Hippocampal formation (tissue), 2 donors: ENCODE measurements around the gene SLC22A15.
"Not testable (repeated sequence)": the region's sequence is repeated elsewhere in the genome, so short reads cannot be mapped to it uniquely, and the experiment has no call there.

Experiments used
- DNase-seq, 2 donors: peaks; one replicate each; lab custom pipeline; 2025; lab: John Stamatoyannopoulos, UW

SLC22A15 gene

DNA sequence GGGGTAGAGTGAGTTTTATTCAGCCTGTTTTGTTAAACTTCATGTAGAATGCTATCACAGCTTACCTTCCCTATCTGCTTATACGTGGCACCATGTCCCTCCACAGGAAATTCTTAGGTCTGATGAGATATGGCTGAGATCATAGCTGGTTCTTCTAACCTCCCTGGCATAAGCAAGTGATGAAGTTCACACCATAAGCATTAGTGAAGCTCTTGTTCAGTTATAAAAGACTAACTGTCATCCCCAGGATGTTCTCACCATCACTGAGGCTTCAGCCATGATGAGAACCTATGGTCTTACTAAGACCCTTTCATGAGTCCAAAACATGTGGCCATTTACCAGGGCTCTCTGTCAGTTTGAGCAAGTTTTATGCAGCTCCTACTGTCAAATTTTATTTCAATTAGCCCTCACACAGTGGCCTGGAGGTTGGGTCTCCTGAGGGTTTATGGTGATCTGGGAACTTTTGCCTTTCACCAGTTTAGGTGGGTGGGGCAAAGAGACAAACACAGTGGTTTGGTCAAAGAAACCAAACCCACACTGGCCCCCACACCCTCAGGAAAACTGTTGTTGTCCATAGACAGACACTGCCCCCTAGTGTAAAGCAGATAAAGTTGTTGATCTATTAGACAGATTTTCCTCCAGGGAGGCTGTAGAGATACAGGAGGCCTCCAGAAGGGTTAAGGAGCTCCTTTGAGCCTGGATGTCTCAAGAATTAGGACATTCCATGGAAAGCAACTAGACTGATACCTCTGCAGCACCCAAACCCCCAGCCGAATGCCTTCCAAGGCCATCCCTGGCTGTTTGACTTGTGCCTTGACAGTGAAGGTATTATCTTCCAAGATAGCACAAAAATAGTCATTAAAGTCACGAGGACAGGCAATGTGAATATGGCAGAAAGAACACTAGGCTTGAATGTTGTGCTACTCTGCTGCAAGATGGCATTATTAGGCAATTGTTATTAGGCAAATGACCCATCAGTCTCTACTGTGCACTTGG, 5.0 kb downstream of the SLC22A15 start:
- DNase-seq, result peak in 1 of 2 donors; percentile 55

DNA sequence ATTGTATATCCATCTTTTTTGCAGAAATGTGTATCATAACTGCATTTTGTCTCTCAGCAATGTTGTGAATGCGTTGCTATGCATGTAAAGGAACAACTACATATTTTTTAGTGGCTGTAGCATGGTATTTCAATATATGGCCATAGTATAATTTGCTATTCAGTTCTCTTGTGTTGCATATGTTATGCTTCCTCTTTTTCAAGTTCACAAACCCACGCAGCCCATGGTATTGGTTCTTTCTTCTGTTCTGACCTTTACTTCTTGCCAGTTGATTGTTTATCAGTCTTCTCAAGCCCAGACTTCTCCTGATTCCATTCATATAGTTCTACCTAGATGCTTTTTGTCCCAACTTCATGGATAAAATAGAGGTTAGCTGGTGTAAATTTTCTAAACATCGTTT, 6.1 kb downstream of the SLC22A15 start:
- DNase-seq, result no peak

DNA sequence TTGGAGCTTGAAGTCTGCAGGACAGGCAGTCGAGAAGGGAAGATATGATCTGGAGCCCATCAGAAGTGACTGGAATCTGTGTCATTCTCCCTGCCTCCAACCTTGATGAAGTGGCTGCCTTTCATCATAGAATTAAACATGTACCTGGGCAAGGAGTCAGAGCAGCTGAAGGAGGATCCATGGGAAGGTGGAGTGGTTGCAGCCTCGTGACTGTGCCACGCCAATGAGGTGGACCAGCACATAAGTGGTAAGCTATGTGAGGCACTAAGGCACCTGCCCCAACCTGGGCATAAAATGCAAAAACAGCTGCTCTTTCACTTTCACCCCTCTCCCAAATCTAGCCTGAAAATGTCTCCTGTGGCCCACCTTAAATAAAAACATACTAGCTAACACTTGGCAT, 7.3 kb downstream of the SLC22A15 start:
- no peak for DNase-seq

DNA sequence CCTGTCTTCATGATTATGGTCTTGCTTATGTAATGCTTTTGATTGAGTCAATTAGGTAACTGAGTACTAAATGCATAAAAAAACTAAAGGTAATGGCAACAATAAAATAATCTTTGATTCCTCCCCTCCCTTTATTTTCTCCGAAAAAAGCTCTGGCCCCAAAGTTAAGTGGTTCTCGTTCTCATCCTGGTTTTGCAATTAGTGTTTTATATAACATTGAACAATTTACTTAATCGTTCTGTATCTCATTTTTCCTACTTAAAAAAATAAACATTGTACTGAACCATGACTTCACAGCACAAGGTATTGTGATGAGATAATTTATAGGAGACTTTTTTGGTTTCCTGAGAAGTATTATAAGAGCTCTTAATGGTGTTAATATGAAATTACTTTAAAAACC, 11.3 kb downstream of the SLC22A15 start:
- no peak for DNase-seq

DNA sequence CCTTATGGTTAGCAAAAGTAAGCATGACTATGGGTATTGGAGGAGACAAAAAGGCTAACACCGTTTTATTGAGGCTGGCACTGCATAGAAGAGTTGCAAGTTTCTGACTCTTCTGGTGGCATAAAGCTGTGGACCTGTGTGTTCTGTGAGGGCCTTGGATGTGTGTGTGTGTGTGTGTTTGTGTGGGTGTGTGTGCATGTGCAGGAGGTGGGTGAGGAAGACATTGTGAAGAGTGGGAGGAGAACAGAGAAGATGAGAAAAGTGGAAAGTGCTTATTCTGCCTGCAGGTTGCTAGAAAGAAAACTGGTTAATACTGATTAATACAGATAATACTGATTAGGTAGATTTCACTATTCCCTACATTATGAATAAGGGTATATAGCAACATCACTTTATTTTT, 12.6 kb downstream of the SLC22A15 start:
- no peak for DNase-seq

DNA sequence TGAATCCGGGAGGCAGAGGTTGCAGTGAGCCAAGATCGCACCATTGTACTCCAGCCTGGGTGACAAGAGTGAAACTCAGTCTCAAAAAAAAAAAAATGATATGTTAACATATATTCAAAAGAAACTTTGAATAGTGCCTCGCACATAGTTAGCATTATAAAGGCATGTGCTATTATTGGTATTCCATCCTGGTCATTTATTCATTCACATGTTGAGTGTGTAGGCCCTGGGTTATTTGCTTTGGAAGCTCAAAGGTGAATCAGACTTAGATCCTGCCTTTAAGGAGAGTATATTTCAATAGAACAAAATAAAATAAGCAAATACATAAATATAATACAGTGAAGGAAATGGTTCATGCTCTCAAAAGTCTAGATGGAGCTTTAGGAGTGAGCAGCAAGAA, 13.4 kb downstream of the SLC22A15 start:
- DNase-seq, result no peak

DNA sequence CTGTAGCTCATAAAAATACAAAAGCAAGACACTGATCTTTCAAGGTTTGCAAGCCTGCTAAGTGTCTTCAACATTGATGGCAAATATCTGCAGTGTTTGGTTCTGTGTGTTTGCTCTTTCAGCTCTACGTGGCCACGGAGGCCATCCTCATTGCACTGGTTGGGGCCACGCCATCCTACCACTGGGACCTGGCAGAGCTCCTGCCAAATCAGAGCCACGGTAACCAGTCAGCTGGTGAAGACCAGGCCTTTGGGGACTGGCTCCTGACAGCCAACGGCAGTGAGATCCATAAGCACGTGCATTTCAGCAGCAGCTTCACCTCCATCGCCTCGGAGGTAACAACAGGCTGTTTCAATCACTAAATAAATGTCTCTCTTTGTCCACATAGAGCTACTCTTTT, 15.6 kb downstream of the SLC22A15 start:
- no peak for DNase-seq

DNA sequence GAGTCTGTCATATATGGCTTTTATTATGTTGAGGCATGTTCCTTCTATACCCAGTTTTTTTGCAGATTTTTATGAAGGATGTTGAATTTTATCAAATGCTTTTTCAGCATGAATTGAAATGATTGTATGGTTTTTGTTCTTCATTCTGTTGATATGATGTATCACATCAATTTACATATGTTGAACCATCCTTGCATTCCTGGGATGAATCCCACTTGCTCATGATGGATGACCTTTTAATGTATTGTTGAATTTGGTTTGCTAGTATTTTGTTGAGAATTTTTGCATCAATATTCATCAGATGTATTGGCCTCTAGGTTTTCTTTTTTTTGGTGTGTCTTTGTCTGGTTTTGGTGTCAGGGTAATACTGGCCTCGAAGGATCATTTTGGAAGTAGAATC, 21.6 kb downstream of the SLC22A15 start:
- DNase-seq, result not testable (repeated sequence)

DNA sequence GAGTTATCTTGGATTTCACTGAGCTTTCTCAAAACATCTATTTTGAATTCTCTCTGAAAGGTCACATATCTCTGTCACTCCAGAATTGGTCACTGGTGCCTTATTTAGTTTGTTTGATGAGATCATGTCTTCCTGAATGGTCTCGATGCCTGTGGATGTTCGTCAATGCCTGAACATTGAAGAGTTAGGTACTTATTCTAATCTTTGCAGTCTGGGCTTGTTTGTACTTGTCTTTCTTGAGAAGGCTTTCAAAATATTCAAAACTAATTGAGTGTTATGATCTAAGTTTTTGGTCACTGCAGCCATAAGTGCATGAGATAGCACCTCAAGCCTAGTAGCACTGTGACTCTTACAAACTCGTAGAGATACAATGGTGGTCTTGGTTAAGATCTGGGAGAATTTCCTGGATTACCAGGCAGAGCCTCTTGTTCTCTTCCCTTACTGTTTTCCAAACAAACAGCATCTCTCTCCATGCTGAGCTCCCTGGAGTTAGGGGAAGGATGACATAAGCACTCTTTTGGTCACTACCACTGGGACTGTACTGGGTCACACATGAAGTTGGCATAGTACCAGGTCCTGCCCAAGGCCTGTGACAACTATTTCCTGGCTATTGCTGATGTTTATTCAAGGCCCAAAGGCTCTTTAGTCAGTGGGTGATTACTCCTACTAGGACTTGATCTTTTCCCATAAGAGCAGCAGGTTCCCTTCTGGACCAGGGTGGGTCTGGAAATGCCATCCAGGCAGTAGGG, 25.6 kb downstream of the SLC22A15 start:
- DNase-seq, result no peak

DNA sequence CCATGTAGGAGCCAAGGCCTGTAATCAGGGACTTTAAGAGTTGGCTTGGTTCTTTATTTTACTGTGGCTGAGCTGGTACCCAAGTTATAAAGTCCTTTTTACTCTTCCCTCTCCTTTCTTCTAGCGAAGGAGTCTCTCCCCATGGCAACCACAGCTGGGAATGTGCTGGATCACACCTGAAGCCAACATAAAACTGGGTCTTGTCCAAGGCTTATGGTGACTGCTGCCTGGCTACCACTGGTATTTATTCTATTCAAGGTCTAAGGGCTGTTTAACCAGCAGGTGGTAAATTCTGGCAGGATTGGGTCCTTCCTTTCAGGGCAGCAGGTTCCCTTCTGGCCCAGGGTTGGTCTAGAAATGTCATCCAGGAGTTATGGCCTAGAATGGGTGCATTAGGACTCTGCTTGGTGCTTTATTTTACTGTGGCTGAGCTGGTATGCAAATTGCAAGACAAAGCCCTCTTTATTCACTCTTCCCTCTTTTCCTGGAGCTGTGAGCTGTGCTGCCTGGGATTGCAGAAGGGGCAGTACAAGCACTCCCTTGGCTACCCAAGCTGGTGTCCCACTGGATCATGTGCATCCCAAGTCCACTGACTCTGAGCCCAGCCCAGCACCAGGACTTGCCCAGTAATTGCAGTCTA, 26.6 kb downstream of the SLC22A15 start:
- peak; percentile 68 to 89 for DNase-seq

DNA sequence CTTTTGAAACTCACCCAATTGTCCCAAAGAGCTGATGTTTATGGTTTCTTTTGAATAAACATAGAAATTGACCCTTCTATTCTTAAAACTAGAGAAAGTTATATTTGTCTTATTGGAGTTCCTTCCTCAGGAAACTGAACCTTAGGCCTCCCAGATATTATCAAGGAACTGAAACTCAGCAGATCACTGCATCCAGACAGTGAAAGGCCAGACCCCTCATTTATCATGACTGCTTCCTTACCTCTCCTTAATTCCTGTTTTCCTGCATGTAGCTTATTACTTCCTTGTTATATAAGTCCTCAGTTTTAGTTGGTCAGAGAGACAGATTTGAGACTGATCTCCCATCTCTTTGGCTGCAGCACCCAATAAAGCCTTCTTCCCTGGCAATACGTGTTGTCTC, 27.5 kb downstream of the SLC22A15 start:
- DNase-seq, result no peak

DNA sequence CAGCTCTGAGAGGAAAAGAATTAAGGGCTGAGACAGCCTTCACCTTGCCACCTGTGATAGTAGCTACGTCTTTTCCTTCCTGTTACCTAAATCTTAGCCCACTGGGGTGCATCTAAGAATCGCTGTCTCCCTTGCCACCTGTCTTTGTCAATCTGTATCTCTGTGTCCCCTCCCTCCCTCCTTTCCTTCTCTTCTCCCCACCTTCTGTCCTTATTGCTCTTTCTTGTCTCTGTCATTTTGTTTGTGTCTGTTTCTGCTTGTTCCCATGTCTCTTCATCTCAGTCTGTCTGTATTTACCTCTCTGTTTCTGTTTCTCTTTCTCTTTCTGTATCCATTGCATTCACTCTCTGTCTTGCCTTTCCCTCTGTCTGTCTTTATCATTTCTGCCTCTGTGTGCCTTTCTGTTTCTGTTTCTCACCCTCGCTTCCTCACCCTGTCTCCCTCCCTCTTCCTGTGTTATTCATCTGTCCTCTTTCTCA, 30.2 kb downstream of the SLC22A15 start:
- no peak for DNase-seq

DNA sequence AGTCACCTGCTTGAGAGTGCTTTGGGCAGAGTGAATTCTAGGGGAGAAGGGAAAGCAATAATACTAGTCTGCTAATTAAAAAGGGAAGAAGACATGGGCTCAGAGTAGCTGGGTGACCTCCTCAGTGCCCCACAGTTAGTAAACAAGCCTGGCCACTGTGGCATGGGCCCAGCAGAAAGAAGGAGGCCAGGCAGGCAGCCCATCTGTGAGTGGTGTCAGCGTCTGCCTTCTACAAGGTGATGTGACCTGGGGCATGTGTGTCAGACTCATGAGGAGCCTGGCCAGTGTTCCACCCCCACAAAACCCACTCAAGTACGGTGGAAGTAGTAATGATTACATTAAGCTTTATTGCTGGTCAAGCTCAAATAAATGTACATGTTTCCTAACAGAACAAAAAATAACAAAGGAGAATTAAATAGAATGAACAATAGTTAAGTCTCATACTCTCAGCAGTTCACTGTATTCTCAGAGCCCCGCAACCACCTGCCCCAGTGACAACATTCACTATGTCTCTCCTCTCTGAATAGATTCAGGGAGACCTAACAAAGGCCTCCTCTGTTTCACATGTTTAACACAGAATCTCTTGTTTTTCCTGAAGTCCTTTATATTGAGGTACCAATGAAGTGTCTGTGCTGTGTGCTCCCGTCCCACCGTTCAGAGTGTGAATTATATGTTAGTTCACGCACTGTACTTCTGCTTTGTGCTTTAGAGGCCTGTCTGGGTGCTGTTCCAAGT, 32.5 kb downstream of the SLC22A15 start:
- peak; percentile 55 to 78 for DNase-seq

DNA sequence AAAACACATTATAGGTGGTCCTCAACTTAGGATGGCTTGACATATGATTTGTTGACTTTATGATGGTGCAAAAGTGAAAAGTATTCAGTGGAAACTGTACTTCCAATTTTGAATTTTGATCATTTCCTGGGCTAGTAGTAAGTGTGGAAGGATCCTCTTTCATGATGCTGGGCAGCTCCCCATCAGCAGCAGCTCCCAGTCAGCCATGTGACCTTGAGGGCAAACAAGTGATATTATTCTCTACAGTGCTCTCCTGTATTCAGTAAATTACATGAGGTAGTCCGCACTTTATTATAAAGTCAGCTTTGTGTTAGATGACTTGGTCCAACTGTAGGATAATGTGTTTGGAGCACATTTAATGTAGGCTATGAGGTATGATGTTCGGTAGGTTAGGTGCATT, 36.4 kb downstream of the SLC22A15 start:
- DNase-seq, result peak in 1 of 2 donors; percentile 20

DNA sequence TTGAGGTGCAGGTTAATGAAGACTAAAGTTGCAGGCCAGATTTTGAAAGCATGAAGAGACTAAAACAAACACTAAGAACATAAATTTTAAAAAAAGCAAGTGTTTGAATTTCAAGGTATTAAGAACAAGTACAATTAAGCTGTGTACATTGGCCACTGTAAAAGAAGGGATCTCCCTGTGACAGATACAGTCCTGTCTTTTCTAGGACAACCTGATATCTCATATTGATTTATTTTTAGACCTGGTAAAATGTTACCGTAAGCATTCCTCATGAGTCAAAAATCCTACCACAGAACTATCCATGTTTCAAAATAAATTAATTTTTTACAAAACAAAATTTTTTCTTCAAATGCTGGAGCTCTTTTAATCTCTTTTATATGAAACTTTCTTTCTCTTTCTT, 39.4 kb downstream of the SLC22A15 start:
- DNase-seq, result no peak

DNA sequence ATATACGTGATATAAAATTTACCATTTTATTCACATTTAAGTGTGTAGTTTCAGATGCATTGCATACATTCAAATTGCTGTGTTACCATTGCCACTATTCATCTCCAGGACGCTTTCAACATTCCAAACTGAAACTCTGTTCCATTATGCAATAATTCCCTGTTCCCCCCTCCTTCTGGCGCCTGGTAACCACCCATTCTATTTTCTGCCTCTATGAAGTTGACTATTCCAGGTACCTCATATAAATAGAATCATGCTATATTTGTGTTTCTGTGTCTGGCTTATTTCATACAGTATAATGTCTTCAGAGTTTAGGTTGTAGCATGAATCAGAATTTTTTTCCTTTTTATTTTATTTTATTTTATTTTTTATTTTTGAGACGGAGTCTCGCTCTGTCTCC, 41.7 kb downstream of the SLC22A15 start:
- DNase-seq, result no peak

DNA sequence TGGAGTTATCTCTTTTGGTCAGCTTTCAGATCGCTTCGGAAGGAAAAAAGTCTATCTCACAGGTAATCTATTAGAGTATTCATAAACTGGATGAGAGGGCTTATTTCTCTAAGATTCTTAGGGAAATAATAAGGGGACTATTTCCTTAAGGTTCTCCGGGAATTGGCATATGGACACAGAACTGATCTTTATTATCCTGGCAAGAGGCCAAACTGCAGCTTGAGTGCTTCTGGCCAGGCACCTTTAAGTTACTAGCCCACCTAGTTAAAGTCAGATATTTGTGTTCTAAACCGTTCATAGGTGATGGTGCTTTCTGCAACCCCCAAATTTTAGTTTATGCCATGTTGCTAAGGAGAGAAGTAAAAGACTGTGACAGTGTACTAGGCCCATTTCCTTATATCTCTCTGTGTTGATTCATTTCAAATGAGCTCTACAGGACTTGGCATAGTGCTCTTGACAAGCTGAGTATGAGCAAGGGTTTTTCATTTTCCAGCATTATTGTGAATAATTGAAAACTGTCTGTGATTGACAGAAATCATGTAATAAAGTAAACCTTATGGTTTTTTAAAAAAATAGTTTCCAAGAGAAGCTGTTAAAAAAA, 43.4 kb downstream of the SLC22A15 start:
- DNase-seq, result no peak

DNA sequence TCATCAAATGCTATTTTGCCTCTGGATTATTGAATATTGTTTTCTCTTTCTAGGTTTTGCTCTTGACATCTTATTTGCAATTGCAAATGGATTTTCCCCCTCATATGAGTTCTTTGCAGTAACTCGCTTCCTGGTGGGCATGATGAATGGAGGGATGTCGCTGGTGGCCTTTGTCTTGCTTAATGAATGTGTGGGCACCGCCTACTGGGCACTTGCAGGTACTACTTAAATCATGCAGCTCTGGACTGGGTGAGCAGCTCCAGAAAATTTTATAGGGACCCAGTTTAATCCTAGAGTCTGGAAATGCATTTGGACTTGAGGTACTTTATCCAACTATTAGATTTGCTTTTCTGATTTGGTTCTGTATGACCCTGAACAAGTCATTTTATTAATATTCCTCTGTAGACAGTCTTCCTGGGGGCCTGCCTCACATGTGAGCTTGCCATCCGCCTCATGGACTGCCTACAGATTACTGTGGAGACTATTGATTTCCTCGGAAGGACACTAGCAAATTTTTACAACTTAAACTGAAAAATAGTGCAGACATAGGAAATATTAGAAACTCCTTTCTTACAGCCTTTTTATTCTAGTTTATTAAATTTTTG, 44.5 kb downstream of the SLC22A15 start:
- peak; percentile 46 to 64 for DNase-seq

DNA sequence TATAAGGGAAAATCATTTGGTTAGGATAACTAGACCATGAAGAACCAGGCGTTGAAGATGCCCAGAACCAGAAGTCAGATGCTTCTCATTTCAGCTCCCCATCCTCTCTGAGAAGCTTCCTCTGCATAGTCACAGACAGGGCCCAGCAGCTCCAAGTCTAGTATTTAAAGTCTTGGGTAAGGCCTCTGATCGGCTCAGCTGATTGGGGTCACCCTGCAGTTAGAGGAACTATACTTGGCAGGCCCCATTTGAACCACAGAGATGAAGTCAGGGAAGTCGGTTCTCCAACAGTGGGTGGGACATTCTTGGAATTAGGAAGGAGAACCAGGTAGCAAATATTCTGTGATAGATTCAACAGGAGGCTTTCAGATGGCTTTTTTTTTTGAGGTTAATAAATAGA, 48.3 kb downstream of the SLC22A15 start:
- DNase-seq, result no peak

DNA sequence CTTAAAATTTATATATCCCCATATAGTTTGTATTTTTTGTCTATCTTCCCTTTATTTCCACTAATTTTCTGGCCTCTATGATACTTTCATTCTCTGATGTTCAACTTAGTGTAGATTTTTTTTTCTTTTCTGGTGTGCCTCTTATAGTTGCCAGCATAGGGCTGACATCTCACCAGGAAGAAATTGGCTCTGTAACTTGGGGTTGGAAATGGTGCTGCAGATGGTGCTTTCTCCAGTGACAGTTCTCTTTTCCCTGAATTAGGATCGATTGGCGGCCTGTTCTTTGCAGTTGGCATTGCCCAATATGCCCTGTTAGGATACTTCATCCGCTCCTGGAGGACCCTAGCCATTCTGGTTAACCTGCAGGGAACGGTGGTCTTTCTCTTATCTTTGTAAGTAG, 50.3 kb downstream of the SLC22A15 start:
- DNase-seq, result no peak

DNA sequence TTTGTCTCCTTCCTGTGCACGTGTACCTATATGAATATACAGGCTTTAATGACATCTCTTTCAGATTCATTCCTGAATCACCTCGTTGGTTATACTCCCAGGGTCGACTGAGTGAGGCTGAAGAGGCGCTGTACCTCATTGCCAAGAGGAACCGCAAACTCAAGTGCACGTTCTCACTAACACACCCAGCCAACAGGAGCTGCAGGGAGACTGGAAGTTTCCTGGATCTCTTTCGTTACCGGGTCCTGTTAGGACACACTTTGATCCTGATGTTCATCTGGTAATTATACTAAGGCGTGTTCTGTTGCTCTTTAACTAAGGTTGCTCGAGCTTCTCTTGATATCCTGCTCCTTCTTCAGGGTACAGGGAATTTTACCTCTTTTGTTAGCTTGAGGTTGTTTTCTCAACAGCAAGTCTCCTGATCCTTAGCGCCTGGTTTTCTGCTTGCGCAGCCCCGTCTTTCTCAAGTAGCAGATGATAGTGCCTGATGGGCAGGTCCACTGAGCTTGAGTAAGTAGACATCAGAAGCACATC, 55.1 kb downstream of the SLC22A15 start:
- no peak for DNase-seq
